ENCODE results near the gene KLHL15.
A peak's percentile ranks its signal among the peaks of the same experiment; 100 is the strongest.

The KLHL15 gene

GRCh38 chrX:24024819-24025740 lies 1.9 kb downstream of the KLHL15 start:
- DNase-seq (ENCODE audit: low read depth in 2 of 2), result peak; percentile 89 to 96
- TF ChIP-seq, protein P1, sequence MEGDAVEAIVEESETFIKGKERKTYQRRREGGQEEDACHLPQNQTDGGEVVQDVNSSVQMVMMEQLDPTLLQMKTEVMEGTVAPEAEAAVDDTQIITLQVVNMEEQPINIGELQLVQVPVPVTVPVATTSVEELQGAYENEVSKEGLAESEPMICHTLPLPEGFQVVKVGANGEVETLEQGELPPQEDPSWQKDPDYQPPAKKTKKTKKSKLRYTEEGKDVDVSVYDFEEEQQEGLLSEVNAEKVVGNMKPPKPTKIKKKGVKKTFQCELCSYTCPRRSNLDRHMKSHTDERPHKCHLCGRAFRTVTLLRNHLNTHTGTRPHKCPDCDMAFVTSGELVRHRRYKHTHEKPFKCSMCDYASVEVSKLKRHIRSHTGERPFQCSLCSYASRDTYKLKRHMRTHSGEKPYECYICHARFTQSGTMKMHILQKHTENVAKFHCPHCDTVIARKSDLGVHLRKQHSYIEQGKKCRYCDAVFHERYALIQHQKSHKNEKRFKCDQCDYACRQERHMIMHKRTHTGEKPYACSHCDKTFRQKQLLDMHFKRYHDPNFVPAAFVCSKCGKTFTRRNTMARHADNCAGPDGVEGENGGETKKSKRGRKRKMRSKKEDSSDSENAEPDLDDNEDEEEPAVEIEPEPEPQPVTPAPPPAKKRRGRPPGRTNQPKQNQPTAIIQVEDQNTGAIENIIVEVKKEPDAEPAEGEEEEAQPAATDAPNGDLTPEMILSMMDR (IDR thresholded peaks at IDR 0.05; ENCODE audit: low read depth, low read length), result no peak
- H3K4me3 ChIP-seq (replicated peaks in 1 of 2; ENCODE audit: low read depth in 2 of 2, low read length in 2 of 2), result peak overlapping the region; percentile 53 to 68

- DNase-seq (ENCODE audit: low read depth in 2 of 2), result peak; percentile 7 to 31
- peak overlapping the region; percentile 53 to 65 for H3K4me3 ChIP-seq (replicated peaks in 1 of 2; ENCODE audit: low read depth in 2 of 2, low read length in 2 of 2)
- TF ChIP-seq, protein P1 (IDR thresholded peaks at IDR 0.05; ENCODE audit: low read depth, low read length), result no peak
These were observed 2.9 kb downstream of the KLHL15 start for GRCh38 chrX:24023972-24024669.

GRCh38 chrX:24023544-24023943 lies 3.4 kb downstream of the KLHL15 start:
- DNase-seq (ENCODE audit: low read depth in 2 of 2), result no peak
- TF ChIP-seq, protein P1 (IDR thresholded peaks at IDR 0.05; ENCODE audit: low read depth, low read length), result no peak
- peak overlapping the region; percentile 53 to 65 for H3K4me3 ChIP-seq (replicated peaks in 1 of 2; ENCODE audit: low read depth in 2 of 2, low read length in 2 of 2)

GRCh38 chrX:24020306-24020876 lies 6.6 kb downstream of the KLHL15 start:
- H3K4me3 ChIP-seq (replicated peaks in 1 of 2; ENCODE audit: low read depth in 2 of 2, low read length in 2 of 2), result no peak overlapping the region
- peak in 1 of 2 donors; percentile 11 for DNase-seq (ENCODE audit: low read depth in 2 of 2)
- TF ChIP-seq, protein P1 (IDR thresholded peaks at IDR 0.05; ENCODE audit: low read depth, low read length), result no peak

DNA sequence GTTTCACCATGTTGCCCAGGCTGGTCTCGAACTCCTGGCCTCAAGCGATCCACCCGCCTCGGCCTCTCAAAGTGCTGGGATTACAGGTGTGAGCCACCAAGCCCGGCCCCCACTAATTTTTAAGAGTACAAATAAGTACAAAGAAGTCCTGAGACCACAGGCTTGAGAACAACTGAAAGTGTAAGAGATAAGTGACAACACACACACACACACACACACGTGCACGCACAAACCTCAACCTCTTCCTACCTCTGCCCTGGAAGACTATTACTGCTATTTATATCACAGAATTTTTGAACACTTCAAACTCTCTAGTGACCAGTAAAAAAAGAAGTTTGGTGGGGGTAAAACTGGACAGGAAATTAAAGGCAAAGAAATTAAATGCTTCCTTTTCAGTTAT lies 7.5 kb downstream of the KLHL15 start:
- no peak overlapping the region for H3K4me3 ChIP-seq (replicated peaks in 1 of 2; ENCODE audit: low read depth in 2 of 2, low read length in 2 of 2)
- TF ChIP-seq, protein P1 (IDR thresholded peaks at IDR 0.05; ENCODE audit: low read depth, low read length), result no peak
- no peak for DNase-seq (ENCODE audit: low read depth in 2 of 2)

GRCh38 chrX:24018809-24019208 lies 8.2 kb downstream of the KLHL15 start:
- no peak overlapping the region for H3K4me3 ChIP-seq (replicated peaks in 1 of 2; ENCODE audit: low read depth in 2 of 2, low read length in 2 of 2)
- TF ChIP-seq, protein P1 (IDR thresholded peaks at IDR 0.05; ENCODE audit: low read depth, low read length), result no peak
- no peak for DNase-seq (ENCODE audit: low read depth in 2 of 2)
